Measurements from ENCODE around the gene KRT6A. TPM values are rescaled to one million over a fixed set of nuclear protein-coding genes. Genes with fewer than 3 reads are reported as not detected.

The KRT6A gene
- total and polyA plus RNA-seq, 2 of the 8 experiments (the other 6 are each of a cell fraction or from before 2014, with no cell fraction given) = 0.11 TPM; not detected in 1

DNA sequence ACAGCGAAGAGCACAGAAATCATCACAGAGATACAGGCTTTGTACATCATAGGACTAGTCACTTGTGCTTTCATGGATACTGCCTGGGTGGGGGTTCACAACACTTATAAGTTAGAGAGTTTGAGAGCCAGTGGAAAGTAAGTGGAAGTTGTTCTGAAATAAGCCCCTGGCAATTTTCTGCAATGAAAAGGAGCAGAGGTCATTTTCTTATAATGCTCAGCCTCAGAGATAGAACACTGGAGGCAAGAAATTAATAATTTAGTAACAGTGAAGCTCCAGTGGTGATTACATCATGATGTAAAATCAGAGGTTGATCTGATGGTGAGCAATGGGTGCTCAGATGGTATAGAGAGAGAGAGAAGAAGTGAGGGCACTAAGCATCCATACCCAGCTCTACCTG is 5.8 kb downstream of the KRT6A start:
- Histone ChIP-seq H4K8ac (ENCODE audit: extremely low read depth, insufficient read depth, low read length) (no peak overlapping the region), H3K14ac (ENCODE audit: insufficient read length) (no peak overlapping the region), H4K91ac (replicated peaks; ENCODE audit: insufficient read length, low read length) (no peak overlapping the region), H3K56ac (replicated peaks; ENCODE audit: insufficient read length, low read depth, low read length) (no peak overlapping the region), H3K18ac (ENCODE audit: extremely low read depth, low read length) (no peak overlapping the region), H3K9me3 (ENCODE audit: insufficient read depth in 2 of 2, low read depth in 1 of 2, low read length in 1 of 2) (no peaks in the 10 kb centered on the region), H3K27me3 (replicated peaks in 1 of 4; ENCODE audit: control insufficient read depth in 3 of 4, extremely low read depth in 1 of 4, insufficient read depth in 3 of 4, low read length in 3 of 4) (no peaks in the 10 kb centered on the region), H3K4me3 (ENCODE audit: extremely low read depth in 1 of 4, insufficient read depth in 2 of 4, low read depth in 3 of 4, low read length in 4 of 4) (no peak overlapping the region), H2BK120ac (replicated peaks; ENCODE audit: low read depth, low read length) (no peak overlapping the region), H3K79me2 (ENCODE audit: control insufficient read depth in 1 of 2, insufficient read depth in 2 of 2, low read length in 2 of 2) (no peaks in the 10 kb centered on the region), H2BK5ac (ENCODE audit: low read depth, low read length) (no peak overlapping the region), H2BK15ac (ENCODE audit: low read length) (no peak overlapping the region), H3K79me1 (ENCODE audit: low read depth, low read length) (no peaks in the 10 kb centered on the region), H2AK5ac (ENCODE audit: low read depth, low read length) (no peak overlapping the region), H4K20me1 (replicated peaks in 1 of 2; ENCODE audit: control insufficient read depth in 1 of 2, insufficient read depth in 2 of 2, low read length in 2 of 2) (no peaks in the 10 kb centered on the region), H3K4ac (replicated peaks; ENCODE audit: insufficient read length, low read depth, low read length) (no peak overlapping the region), H3K27ac (ENCODE audit: low read depth, low read length) (no peak overlapping the region), H3K23me2 (ENCODE audit: low read depth, low read length) (no peaks in the 10 kb centered on the region), H3K4me2 (ENCODE audit: insufficient read depth in 1 of 2, low read depth in 2 of 2, low read length in 2 of 2) (no peak overlapping the region), H2BK20ac (ENCODE audit: low read length) (no peak overlapping the region), H3K23ac (ENCODE audit: insufficient read length) (no peak overlapping the region), H3K9ac (replicated peaks in 1 of 4; ENCODE audit: extremely low read depth in 1 of 4, low read depth in 3 of 4, low read length in 3 of 4) (no peak overlapping the region), H4K5ac (ENCODE audit: insufficient read length, low read depth, low read length) (no peak overlapping the region), H3K36me3 (ENCODE audit: control insufficient read depth in 2 of 4, insufficient read depth in 4 of 4, low read length in 3 of 4) (no peaks in the 10 kb centered on the region), H2AFZ (ENCODE audit: low read length) (no peak overlapping the region), H3K4me1 (replicated peaks in 1 of 4; ENCODE audit: control insufficient read depth in 3 of 4, insufficient read depth in 4 of 4, low read length in 3 of 4) (no peaks in the 10 kb centered on the region), H2BK12ac (ENCODE audit: low read depth, low read length) (no peak overlapping the region)
- DNase-seq (ENCODE audit: low read depth in 1 of 2, low spot score in 2 of 2) = no peak
- POLR2A ChIA-PET (ENCODE audit: partially characterized antibody) = no interaction called here
- CTCF ChIA-PET (ENCODE audit: partially characterized antibody) = no interaction called here
- no peak for FAIRE-seq
- WGBS, 2 experiments (ENCODE audit: extremely low coverage in 1 of 2, insufficient coverage in 1 of 2, insufficient read length in 1 of 2, insufficient replicate concordance in 2 of 2, low coverage in 1 of 2, low lambda C conversion rate in 2 of 2, missing lambda C conversion rate in 1 of 2) = 52% methylated on average over 1 of the region's 1 CpG; no CpG with 5 or more reads in 1 of the 2 experiments
- TF ChIP-seq, protein P1, sequence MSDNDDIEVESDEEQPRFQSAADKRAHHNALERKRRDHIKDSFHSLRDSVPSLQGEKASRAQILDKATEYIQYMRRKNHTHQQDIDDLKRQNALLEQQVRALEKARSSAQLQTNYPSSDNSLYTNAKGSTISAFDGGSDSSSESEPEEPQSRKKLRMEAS (IDR thresholded peaks at IDR 0.05) = no peak
- TF ChIP-seq EZH2 (IDR thresholded peaks at IDR 0.05; ENCODE audit: low read depth, low read length, severe bottlenecking) (no peak), BCL11A (IDR thresholded peaks at IDR 0.05; ENCODE audit: low read depth in 2 of 2, low read length in 2 of 2) (no peak)
